MCF 10A (cell line): ENCODE results near the gene STIMATE. TPM values are rescaled to one million over a fixed set of nuclear protein-coding genes. Genes with fewer than 3 reads are reported as not detected.

Source experiments
- BruUV-seq: library from RNA; stranded (reverse); fragments of 400-500 nt; replicated peaks from 2 replicates; lab custom pipeline; 2021; lab: Mats Ljungman, UMichigan
- CTCF ChIA-PET: fragments of 300-600 bp; sonication (Branson Sonifier 250); formaldehyde crosslinking; extraction: SDS; loops from one replicate; lab custom pipeline; 2021; ENCODE audit warnings: antibody characterized with exemption, inconsistent platforms; lab: Yijun Ruan, JAX
- POLR2A ChIA-PET: fragments of 300-600, 350-650 bp; sonication (Branson Sonifier 250); formaldehyde crosslinking; extraction: SDS; loops from one replicate; lab custom pipeline; 2020; ENCODE audit warnings: antibody characterized with exemption, inconsistent platforms; lab: Yijun Ruan, JAX
- DNase-seq: peaks from one replicate; pipeline ENCODE4 v3.0.0-alpha.2; 2018; ENCODE audit not compliant: unreplicated experiment
- H3K27ac Mint-ChIP-seq: one replicate; pipeline ENCODE4 v1.8.0; 2022; ENCODE audit warnings: mild to moderate bottlenecking, low read depth, mixed read lengths; ENCODE audit not compliant: unreplicated experiment
- H3K27me3 Mint-ChIP-seq: one replicate; pipeline ENCODE4 v1.8.0; 2022; ENCODE audit warnings: mixed read lengths; ENCODE audit not compliant: insufficient read depth, unreplicated experiment
- H3K36me3 Mint-ChIP-seq: one replicate; pipeline ENCODE4 v1.8.0; 2022; ENCODE audit warnings: mild to moderate bottlenecking, moderate library complexity, mixed read lengths; ENCODE audit not compliant: insufficient read depth, unreplicated experiment
- H3K4me1 Mint-ChIP-seq: one replicate; pipeline ENCODE4 v1.8.0; 2022; ENCODE audit warnings: mixed read lengths; ENCODE audit not compliant: insufficient read depth, unreplicated experiment
- H3K4me3 Mint-ChIP-seq: one replicate; pipeline ENCODE4 v1.8.0; 2022; ENCODE audit warnings: mild to moderate bottlenecking, moderate library complexity, mixed read lengths; ENCODE audit not compliant: unreplicated experiment
- H3K9me3 Mint-ChIP-seq: one replicate; pipeline ENCODE4 v1.8.0; 2022; ENCODE audit warnings: mixed read lengths; ENCODE audit not compliant: unreplicated experiment
- CTCF ChIP-seq: fragments of 200-600 bp; IDR thresholded peaks from one replicate; pipeline ENCODE4 v1.8.0; 2022; ENCODE audit warnings: antibody characterized with exemption, mild to moderate bottlenecking; ENCODE audit not compliant: unreplicated experiment
- intact Hi-C: fragments of 100-400 bp; cut with micrococcal nuclease; formaldehyde crosslinking; loops from 2 replicates; pipeline ENCODE4 v1.14.1; 2022
- total RNA-seq: library from RNA; stranded (reverse); gene quantifications from 2 replicates; pipeline ENCODE4 v1.2.3, GENCODE V29; 2022

The STIMATE gene
- total RNA-seq, 1 experiment from 2014 or later = 12.0 TPM

- peaks cover 7% of the 10 kb centered on the region for H3K36me3 Mint-ChIP-seq
- BruUV-seq = no TSS peak
- no peak overlapping the region for H3K4me3 Mint-ChIP-seq
- no peak overlapping the region for H3K27ac Mint-ChIP-seq
- DNase-seq = no peak
- H3K9me3 Mint-ChIP-seq = no peaks in the 10 kb centered on the region
- no peak for TF ChIP-seq CTCF
- POLR2A ChIA-PET = no interaction called here
- no peaks in the 10 kb centered on the region for H3K4me1 Mint-ChIP-seq
- intact Hi-C loops = no loop called here
- CTCF ChIA-PET = interaction anchor here (0.7 to 0.8 kb wide), 3 partner anchors 31 to 139 kb away, joined by 3 to 5 read pairs (median 3); no protein-coding TSS in a partner anchor
- no peaks in the 10 kb centered on the region for H3K27me3 Mint-ChIP-seq
Observed at GRCh38 chr3:52847726-52848125, 49.6 kb downstream of the STIMATE start.

GRCh38 chr3:52847241-52847640 is 50.1 kb downstream of the STIMATE start:
- no peak for DNase-seq
- no peak overlapping the region for H3K4me3 Mint-ChIP-seq
- H3K27me3 Mint-ChIP-seq = no peaks in the 10 kb centered on the region
- no peak for TF ChIP-seq CTCF
- H3K4me1 Mint-ChIP-seq = no peaks in the 10 kb centered on the region
- BruUV-seq = no TSS peak
- H3K27ac Mint-ChIP-seq = no peak overlapping the region
- no peaks in the 10 kb centered on the region for H3K9me3 Mint-ChIP-seq
- peaks cover 7% of the 10 kb centered on the region for H3K36me3 Mint-ChIP-seq
- POLR2A ChIA-PET = no interaction called here
- CTCF ChIA-PET = interaction anchor here (0.7 to 0.8 kb wide), 2 partner anchors 32 to 139 kb away, joined by 3 read pairs; no protein-coding TSS in a partner anchor
- intact Hi-C loops = no loop called here

- Mint-ChIP-seq H3K4me3 (no peak overlapping the region), H3K27me3 (no peaks in the 10 kb centered on the region), H3K4me1 (no peaks in the 10 kb centered on the region), H3K9me3 (no peaks in the 10 kb centered on the region), H3K27ac (no peak overlapping the region), H3K36me3 (peaks cover 7% of the 10 kb centered on the region)
- intact Hi-C loops = no loop called here
- POLR2A ChIA-PET = no interaction called here
- no peak for DNase-seq
- BruUV-seq = no TSS peak
- no peak for TF ChIP-seq CTCF
- CTCF ChIA-PET = interaction anchor here (1.1 to 1.2 kb wide), 3 partner anchors 26 to 225 kb away, joined by 3 to 4 read pairs (median 3); no protein-coding TSS in a partner anchor
Observed at GRCh38 chr3:52846432-52846965, 50.8 kb downstream of the STIMATE start.

GRCh38 chr3:52845691-52846431 is 51.5 kb downstream of the STIMATE start:
- H3K4me3 Mint-ChIP-seq = no peak overlapping the region
- ChIA-PET CTCF (interaction anchor here (0.6 to 1.2 kb wide), 7 partner anchors 25 to 764 kb away, joined by 3 to 4 read pairs (median 3); no protein-coding TSS in a partner anchor), POLR2A (no interaction called here)
- H3K27me3 Mint-ChIP-seq = no peaks in the 10 kb centered on the region
- peaks cover 4% of the 10 kb centered on the region for H3K36me3 Mint-ChIP-seq
- TF ChIP-seq CTCF = peak; percentile 62
- intact Hi-C loops = no loop called here
- no peak overlapping the region for H3K27ac Mint-ChIP-seq
- BruUV-seq = no TSS peak
- DNase-seq = peak; percentile 10
- H3K9me3 Mint-ChIP-seq = no peaks in the 10 kb centered on the region
- no peaks in the 10 kb centered on the region for H3K4me1 Mint-ChIP-seq
